GM23248 (cell line): ENCODE results near the gene CPLANE1.

Experiments used
- EZH2 ChIP-seq: fragments of 200-600 bp; sonication (generic); IDR thresholded peaks from 2 replicates; pipeline ENCODE4 v1.6.1; 2018; ENCODE audit warnings: antibody characterized with exemption, mild to moderate bottlenecking; ENCODE audit not compliant: insufficient read depth, poor library complexity, severe bottlenecking
- EZH2phosphoT487 ChIP-seq: fragments of 200-600 bp; sonication (generic); IDR thresholded peaks from 2 replicates; pipeline ENCODE4 v1.6.1; 2018; ENCODE audit warnings: antibody characterized with exemption, moderate library complexity, mild to moderate bottlenecking, low read depth; ENCODE audit not compliant: insufficient read depth

DNA sequence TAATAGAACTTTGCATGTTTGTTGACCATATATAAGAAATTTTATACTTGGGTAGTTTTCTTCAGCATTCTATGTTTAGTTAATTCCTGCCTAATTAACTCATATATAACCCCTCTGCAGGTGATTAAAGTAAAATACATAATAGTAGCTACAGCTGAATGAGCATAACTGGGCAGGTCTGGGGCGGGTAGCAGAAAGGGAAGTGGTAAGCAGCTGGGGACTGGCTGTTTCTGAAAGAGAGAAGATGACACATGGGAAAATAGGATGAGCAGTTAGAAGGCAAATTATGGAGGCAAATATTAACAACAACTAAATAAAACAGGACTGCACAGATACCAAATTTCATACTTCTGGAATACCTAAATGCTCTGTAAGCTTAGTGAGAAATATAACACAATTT, 128.1 kb downstream of the CPLANE1 start:
- TF ChIP-seq EZH2 (no peak), EZH2phosphoT487 (no peak)
